Glutamatergic neuron (in vitro differentiated cells): ENCODE data around the gene SEMA3D. TPM values are rescaled to one million over a fixed set of nuclear protein-coding genes. Genes with fewer than 3 reads are reported as not detected.

Experiments used
- DNase-seq: peaks from one replicate; pipeline ENCODE4 v3.0.0; 2022
- H3K27ac Mint-ChIP-seq: one replicate; pipeline ENCODE4 v1.8.0; 2020; ENCODE audit warnings: mild to moderate bottlenecking, mixed read lengths, inconsistent platforms; ENCODE audit not compliant: unreplicated experiment
- H3K27me3 Mint-ChIP-seq: one replicate; pipeline ENCODE4 v1.8.0; 2020; ENCODE audit warnings: mild to moderate bottlenecking, moderate library complexity, mixed read lengths, inconsistent platforms; ENCODE audit not compliant: unreplicated experiment
- H3K36me3 Mint-ChIP-seq: one replicate; pipeline ENCODE4 v1.8.0; 2020; ENCODE audit warnings: mild to moderate bottlenecking, mixed read lengths, inconsistent platforms; ENCODE audit not compliant: unreplicated experiment
- H3K4me1 Mint-ChIP-seq: one replicate; pipeline ENCODE4 v1.8.0; 2020; ENCODE audit warnings: mild to moderate bottlenecking, low read depth, mixed read lengths, inconsistent platforms; ENCODE audit not compliant: unreplicated experiment
- H3K4me3 Mint-ChIP-seq: one replicate; pipeline ENCODE4 v1.8.0; 2020; ENCODE audit warnings: mild to moderate bottlenecking, mixed read lengths, inconsistent platforms; ENCODE audit not compliant: unreplicated experiment
- H3K9me3 Mint-ChIP-seq: one replicate; pipeline ENCODE4 v1.8.0; 2020; ENCODE audit warnings: mild to moderate bottlenecking, moderate library complexity, mixed read lengths, inconsistent platforms; ENCODE audit not compliant: unreplicated experiment
- CTCF ChIP-seq: fragments of 200-600 bp; sonication (generic); IDR thresholded peaks from one replicate; pipeline ENCODE4 v1.5.0; 2021; ENCODE audit not compliant: partially characterized antibody, unreplicated experiment
- total RNA-seq: library from RNA; stranded (reverse); fragmentation: NEBNext Ultra II Directional; extraction: Animal tissue kit (Norgen Biotek cat#: 25700); gene quantifications from one replicate; pipeline ENCODE4 v1.2.1, GENCODE V29; 2021; ENCODE audit not compliant: unreplicated experiment

Gene SEMA3D
- total RNA-seq, 1 donor from 2014 or later, result 13.6 TPM

GRCh38 chr7:85126383-85126782 lies 60.5 kb downstream of the SEMA3D start:
- Mint-ChIP-seq H3K36me3 (no peaks in the 10 kb centered on the region), H3K27me3 (no peaks in the 10 kb centered on the region), H3K27ac (no peak overlapping the region), H3K9me3 (no peaks in the 10 kb centered on the region), H3K4me3 (no peak overlapping the region), H3K4me1 (peaks cover 3% of the 10 kb centered on the region)
- no peak for DNase-seq
- TF ChIP-seq CTCF, result no peak

DNA sequence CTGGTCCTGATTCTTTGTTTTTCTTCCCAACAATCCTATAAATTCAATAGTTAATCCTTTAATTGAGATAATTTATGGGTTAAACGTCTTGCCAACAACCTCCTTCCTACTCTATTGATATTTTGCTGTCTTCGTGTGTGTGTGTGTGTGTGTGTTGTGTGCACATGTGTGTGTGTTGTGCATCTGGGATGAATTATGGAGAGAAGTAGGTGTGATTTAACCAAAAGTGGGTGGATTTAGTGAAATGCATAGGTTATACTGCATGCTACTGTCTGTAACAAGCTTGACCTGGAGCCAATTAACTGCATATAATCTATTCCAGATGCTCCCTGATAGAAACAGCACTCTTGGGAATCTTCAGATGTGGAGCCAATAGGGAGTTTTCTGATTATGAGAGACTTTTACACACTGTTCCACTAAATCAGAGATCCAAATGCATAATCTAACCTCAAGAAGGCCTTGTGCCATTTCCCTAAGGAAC lies 61.2 kb downstream of the SEMA3D start:
- H3K36me3 Mint-ChIP-seq, result no peaks in the 10 kb centered on the region
- peaks cover 3% of the 10 kb centered on the region for H3K4me1 Mint-ChIP-seq

DNA sequence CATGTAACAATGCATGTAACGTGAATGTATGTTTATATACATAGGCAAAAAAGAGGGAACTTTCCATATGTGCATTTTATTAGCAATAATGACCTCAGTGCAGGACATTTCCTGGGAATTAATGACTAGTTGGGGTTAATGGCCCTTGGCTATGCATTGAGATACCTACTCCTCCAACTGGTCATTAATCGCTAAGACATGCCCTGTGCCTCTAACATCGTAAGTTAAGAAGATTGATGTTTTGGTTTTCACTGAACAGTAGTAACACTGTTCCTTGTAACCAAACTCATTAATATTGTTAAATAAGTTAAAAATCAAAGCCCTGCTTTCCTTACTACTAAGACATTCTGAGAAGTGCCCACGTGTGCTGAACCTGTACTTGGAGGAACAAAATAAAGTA lies 61.7 kb downstream of the SEMA3D start:
- no peaks in the 10 kb centered on the region for H3K27me3 Mint-ChIP-seq

More for the DNA sequence above, 61.2 kb downstream of the SEMA3D start:
- no peaks in the 10 kb centered on the region for H3K27me3 Mint-ChIP-seq
- no peak for TF ChIP-seq CTCF
- H3K27ac Mint-ChIP-seq, result no peak overlapping the region
- no peak overlapping the region for H3K4me3 Mint-ChIP-seq
- no peak for DNase-seq
- H3K9me3 Mint-ChIP-seq, result no peaks in the 10 kb centered on the region

GRCh38 chr7:85119934-85120333 lies 66.9 kb downstream of the SEMA3D start:
- DNase-seq, result no peak
- H3K4me1 Mint-ChIP-seq, result peaks cover 2% of the 10 kb centered on the region
- H3K27me3 Mint-ChIP-seq, result no peaks in the 10 kb centered on the region
- no peak overlapping the region for H3K4me3 Mint-ChIP-seq
- TF ChIP-seq CTCF, result no peak
- H3K9me3 Mint-ChIP-seq, result no peaks in the 10 kb centered on the region
- no peaks in the 10 kb centered on the region for H3K36me3 Mint-ChIP-seq
- no peak overlapping the region for H3K27ac Mint-ChIP-seq

More for the DNA sequence above, 61.7 kb downstream of the SEMA3D start:
- no peak for DNase-seq
- TF ChIP-seq CTCF, result no peak
- Mint-ChIP-seq H3K4me1 (peaks cover 3% of the 10 kb centered on the region), H3K36me3 (no peaks in the 10 kb centered on the region), H3K27ac (no peak overlapping the region), H3K4me3 (no peak overlapping the region), H3K9me3 (no peaks in the 10 kb centered on the region)

- H3K9me3 Mint-ChIP-seq, result no peaks in the 10 kb centered on the region
- no peaks in the 10 kb centered on the region for H3K36me3 Mint-ChIP-seq
- no peak for DNase-seq
- H3K4me3 Mint-ChIP-seq, result no peak overlapping the region
- no peak for TF ChIP-seq CTCF
- no peak overlapping the region for H3K27ac Mint-ChIP-seq
- H3K4me1 Mint-ChIP-seq, result no peaks in the 10 kb centered on the region
- H3K27me3 Mint-ChIP-seq, result no peaks in the 10 kb centered on the region
These were observed 71.0 kb downstream of the SEMA3D start for GRCh38 chr7:85115862-85116261.
